Type B pancreatic cell (in vitro differentiated cells): ENCODE data around the gene SRPRA. TPM values are rescaled to one million over a fixed set of nuclear protein-coding genes. Genes with fewer than 3 reads are reported as not detected.

Experiments
- DNase-seq: peaks from one replicate; pipeline ENCODE4 v3.0.0; 2021; ENCODE audit warnings: mixed read lengths; ENCODE audit not compliant: unreplicated experiment; ENCODE audit errors: extremely low spot score
- H3K27ac Mint-ChIP-seq: 2 replicates; pipeline ENCODE4 v1.8.0; 2021; ENCODE audit warnings: mild to moderate bottlenecking, mixed read lengths
- H3K27me3 Mint-ChIP-seq: 2 replicates; pipeline ENCODE4 v1.8.0; 2021; ENCODE audit warnings: mixed read lengths
- H3K36me3 Mint-ChIP-seq: 2 replicates; pipeline ENCODE4 v1.8.0; 2021; ENCODE audit warnings: mixed read lengths
- H3K4me1 Mint-ChIP-seq: one replicate; pipeline ENCODE4 v1.8.0; 2021; ENCODE audit warnings: mixed read lengths; ENCODE audit not compliant: unreplicated experiment
- H3K4me3 Mint-ChIP-seq: 2 replicates; pipeline ENCODE4 v1.8.0; 2021; ENCODE audit warnings: mild to moderate bottlenecking, mixed read lengths
- H3K9me3 Mint-ChIP-seq: 2 replicates; pipeline ENCODE4 v1.8.0; 2021; ENCODE audit warnings: mixed read lengths
- CTCF ChIP-seq: fragments of 200-600 bp; sonication (generic); conservative IDR thresholded peaks from 2 replicates; pipeline ENCODE4 v1.5.0; 2021; ENCODE audit warnings: antibody characterized with exemption, mild to moderate bottlenecking
- total RNA-seq: library from RNA; stranded (reverse); gene quantifications from 2 replicates; pipeline ENCODE4 v1.2.1, GENCODE V29; 2021; ENCODE audit warnings: low replicate concordance

SRPRA gene
- total RNA-seq, 1 donor from 2014 or later = 76.6 TPM

GRCh38 chr11:126225295-126225665, 43.4 kb downstream of the SRPRA start:
- H3K27ac Mint-ChIP-seq = no peak overlapping the region
- no peaks in the 10 kb centered on the region for H3K9me3 Mint-ChIP-seq
- no peak for DNase-seq
- H3K36me3 Mint-ChIP-seq = peaks cover 10% of the 10 kb centered on the region
- TF ChIP-seq CTCF = no peak
- H3K27me3 Mint-ChIP-seq = no peaks in the 10 kb centered on the region
- H3K4me1 Mint-ChIP-seq = no peaks in the 10 kb centered on the region
- H3K4me3 Mint-ChIP-seq = no peak overlapping the region

- DNase-seq = no peak
- H3K4me3 Mint-ChIP-seq = no peak overlapping the region
- H3K27ac Mint-ChIP-seq = no peak overlapping the region
- H3K9me3 Mint-ChIP-seq = no peaks in the 10 kb centered on the region
- TF ChIP-seq CTCF = no peak
- no peaks in the 10 kb centered on the region for H3K4me1 Mint-ChIP-seq
- peaks cover 10% of the 10 kb centered on the region for H3K36me3 Mint-ChIP-seq
- no peaks in the 10 kb centered on the region for H3K27me3 Mint-ChIP-seq
Measured at GRCh38 chr11:126224647-126225294, 43.9 kb downstream of the SRPRA start.

GRCh38 chr11:126219547-126219946, 49.1 kb downstream of the SRPRA start:
- H3K36me3 Mint-ChIP-seq = peaks cover 5% of the 10 kb centered on the region
- TF ChIP-seq CTCF = no peak
- H3K27ac Mint-ChIP-seq = no peak overlapping the region

GRCh38 chr11:126217491-126217890, 51.2 kb downstream of the SRPRA start:
- Mint-ChIP-seq H3K4me1 (peaks cover 8% of the 10 kb centered on the region), H3K27me3 (no peaks in the 10 kb centered on the region), H3K36me3 (peaks cover 1% of the 10 kb centered on the region), H3K27ac (no peak overlapping the region), H3K9me3 (no peaks in the 10 kb centered on the region), H3K4me3 (no peak overlapping the region)
- TF ChIP-seq CTCF = no peak
- no peak for DNase-seq

More at GRCh38 chr11:126219547-126219946, 49.1 kb downstream of the SRPRA start:
- Mint-ChIP-seq H3K4me3 (no peak overlapping the region), H3K4me1 (no peaks in the 10 kb centered on the region), H3K27me3 (no peaks in the 10 kb centered on the region), H3K9me3 (no peaks in the 10 kb centered on the region)
- no peak for DNase-seq

GRCh38 chr11:126216526-126217305, 52.0 kb downstream of the SRPRA start:
- no peaks in the 10 kb centered on the region for H3K27me3 Mint-ChIP-seq
- H3K9me3 Mint-ChIP-seq = no peaks in the 10 kb centered on the region
- no peak for TF ChIP-seq CTCF
- H3K36me3 Mint-ChIP-seq = no peaks in the 10 kb centered on the region
- H3K4me3 Mint-ChIP-seq = no peak overlapping the region
- no peak overlapping the region for H3K27ac Mint-ChIP-seq
- H3K4me1 Mint-ChIP-seq = peaks cover 13% of the 10 kb centered on the region
- no peak for DNase-seq
